HL-60 (cell line): ENCODE measurements around the gene RLN1.
"Not testable (repeated sequence)": the region's sequence is repeated elsewhere in the genome, so short reads cannot be mapped to it uniquely, and the experiment has no call there.

ENCODE experiments used
- DNase-seq, 2 experiments: peaks; one replicate each; pipeline ENCODE4 v3.0.0-alpha.2; 2010 to 2020; ENCODE audit warnings: low read depth in 1 of 2, low spot score in 1 of 2
- H3K27ac ChIP-seq: fragments of 250-450 bp; sonication (Bioruptor Pico); replicated peaks from 2 replicates; pipeline ENCODE4 v1.5.1; 2020; ENCODE audit warnings: mild to moderate bottlenecking, moderate library complexity
- H3K27me3 ChIP-seq: fragments of 250-450 bp; sonication (Bioruptor Pico); 2 replicates; pipeline ENCODE4 v1.5.1; 2021; ENCODE audit warnings: mild to moderate bottlenecking, moderate library complexity; ENCODE audit not compliant: insufficient read depth, poor library complexity, severe bottlenecking
- H3K4me3 ChIP-seq: replicated peaks from 2 replicates; pipeline ENCODE4 v1.5.1; 2011; ENCODE audit warnings: mild to moderate bottlenecking, control low read depth, low read length; ENCODE audit not compliant: insufficient read depth
- GABPA ChIP-seq: IDR thresholded peaks from 2 replicates; pipeline ENCODE4 v1.6.1; 2012; ENCODE audit warnings: low read depth
- POLR2AphosphoS5 ChIP-seq: IDR thresholded peaks from 2 replicates; pipeline ENCODE4 v1.6.1; 2012; ENCODE audit warnings: low read depth
- SPI1 ChIP-seq: IDR thresholded peaks from 2 replicates; pipeline ENCODE4 v1.6.1; 2012; ENCODE audit warnings: low read depth, mild to moderate bottlenecking, borderline replicate concordance
- TF ChIP-seq, protein P1 (sequence below): IDR thresholded peaks from one replicate; pipeline ENCODE4 v1.5.1; 2011; ENCODE audit warnings: low read length, control low read depth, inconsistent platforms; ENCODE audit not compliant: insufficient read depth
- TF ChIP-seq, protein P2 (sequence below): IDR thresholded peaks from 2 replicates; pipeline ENCODE4 v1.6.1; 2012; ENCODE audit warnings: low read depth; ENCODE audit not compliant: insufficient replicate concordance

Gene RLN1

DNA sequence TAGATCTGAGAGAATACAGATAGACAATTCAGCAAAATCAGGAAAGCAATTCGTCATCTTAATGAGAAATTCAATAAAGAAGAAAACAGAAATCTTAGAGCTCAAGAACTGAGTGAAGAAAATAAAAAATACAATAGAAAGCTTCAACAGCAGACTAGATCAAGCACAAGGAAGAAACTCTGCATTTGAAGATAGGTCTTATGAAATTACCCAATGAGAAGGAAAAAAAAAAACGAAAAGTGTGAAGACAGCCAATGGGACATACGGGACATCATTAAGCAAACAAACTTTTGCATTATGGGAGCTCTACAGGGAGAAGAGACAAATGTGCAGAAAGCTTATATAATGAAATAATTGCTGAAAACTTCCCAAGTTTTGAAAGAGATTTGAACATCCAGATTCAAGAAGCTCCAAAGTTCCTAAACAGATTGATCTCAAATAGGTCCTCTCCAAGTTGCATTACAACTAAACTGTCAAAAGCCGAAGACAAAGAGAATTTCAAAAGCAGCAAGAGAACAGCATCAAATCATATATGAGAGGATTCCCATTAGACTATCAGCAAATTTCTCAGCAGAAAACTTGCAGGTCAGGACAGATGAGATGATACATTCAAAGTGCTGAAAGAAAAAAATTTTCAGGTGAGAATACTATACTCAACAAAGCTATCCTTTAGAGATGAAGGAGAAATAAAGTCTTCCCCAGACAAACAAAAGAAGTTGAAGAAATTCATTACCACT, 24.3 kb downstream of the RLN1 start:
- TF ChIP-seq GABPA, result no peak
- TF ChIP-seq SPI1, result no peak
- TF ChIP-seq, protein P1, sequence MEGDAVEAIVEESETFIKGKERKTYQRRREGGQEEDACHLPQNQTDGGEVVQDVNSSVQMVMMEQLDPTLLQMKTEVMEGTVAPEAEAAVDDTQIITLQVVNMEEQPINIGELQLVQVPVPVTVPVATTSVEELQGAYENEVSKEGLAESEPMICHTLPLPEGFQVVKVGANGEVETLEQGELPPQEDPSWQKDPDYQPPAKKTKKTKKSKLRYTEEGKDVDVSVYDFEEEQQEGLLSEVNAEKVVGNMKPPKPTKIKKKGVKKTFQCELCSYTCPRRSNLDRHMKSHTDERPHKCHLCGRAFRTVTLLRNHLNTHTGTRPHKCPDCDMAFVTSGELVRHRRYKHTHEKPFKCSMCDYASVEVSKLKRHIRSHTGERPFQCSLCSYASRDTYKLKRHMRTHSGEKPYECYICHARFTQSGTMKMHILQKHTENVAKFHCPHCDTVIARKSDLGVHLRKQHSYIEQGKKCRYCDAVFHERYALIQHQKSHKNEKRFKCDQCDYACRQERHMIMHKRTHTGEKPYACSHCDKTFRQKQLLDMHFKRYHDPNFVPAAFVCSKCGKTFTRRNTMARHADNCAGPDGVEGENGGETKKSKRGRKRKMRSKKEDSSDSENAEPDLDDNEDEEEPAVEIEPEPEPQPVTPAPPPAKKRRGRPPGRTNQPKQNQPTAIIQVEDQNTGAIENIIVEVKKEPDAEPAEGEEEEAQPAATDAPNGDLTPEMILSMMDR, result no peak
- no peak for TF ChIP-seq POLR2AphosphoS5
- TF ChIP-seq, protein P2, sequence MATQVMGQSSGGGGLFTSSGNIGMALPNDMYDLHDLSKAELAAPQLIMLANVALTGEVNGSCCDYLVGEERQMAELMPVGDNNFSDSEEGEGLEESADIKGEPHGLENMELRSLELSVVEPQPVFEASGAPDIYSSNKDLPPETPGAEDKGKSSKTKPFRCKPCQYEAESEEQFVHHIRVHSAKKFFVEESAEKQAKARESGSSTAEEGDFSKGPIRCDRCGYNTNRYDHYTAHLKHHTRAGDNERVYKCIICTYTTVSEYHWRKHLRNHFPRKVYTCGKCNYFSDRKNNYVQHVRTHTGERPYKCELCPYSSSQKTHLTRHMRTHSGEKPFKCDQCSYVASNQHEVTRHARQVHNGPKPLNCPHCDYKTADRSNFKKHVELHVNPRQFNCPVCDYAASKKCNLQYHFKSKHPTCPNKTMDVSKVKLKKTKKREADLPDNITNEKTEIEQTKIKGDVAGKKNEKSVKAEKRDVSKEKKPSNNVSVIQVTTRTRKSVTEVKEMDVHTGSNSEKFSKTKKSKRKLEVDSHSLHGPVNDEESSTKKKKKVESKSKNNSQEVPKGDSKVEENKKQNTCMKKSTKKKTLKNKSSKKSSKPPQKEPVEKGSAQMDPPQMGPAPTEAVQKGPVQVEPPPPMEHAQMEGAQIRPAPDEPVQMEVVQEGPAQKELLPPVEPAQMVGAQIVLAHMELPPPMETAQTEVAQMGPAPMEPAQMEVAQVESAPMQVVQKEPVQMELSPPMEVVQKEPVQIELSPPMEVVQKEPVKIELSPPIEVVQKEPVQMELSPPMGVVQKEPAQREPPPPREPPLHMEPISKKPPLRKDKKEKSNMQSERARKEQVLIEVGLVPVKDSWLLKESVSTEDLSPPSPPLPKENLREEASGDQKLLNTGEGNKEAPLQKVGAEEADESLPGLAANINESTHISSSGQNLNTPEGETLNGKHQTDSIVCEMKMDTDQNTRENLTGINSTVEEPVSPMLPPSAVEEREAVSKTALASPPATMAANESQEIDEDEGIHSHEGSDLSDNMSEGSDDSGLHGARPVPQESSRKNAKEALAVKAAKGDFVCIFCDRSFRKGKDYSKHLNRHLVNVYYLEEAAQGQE, result no peak
- no peaks in the 10 kb centered on the region for H3K27me3 ChIP-seq
- H3K27ac ChIP-seq, result no peak overlapping the region
- no peak overlapping the region for H3K4me3 ChIP-seq
- DNase-seq, result no peak

DNA sequence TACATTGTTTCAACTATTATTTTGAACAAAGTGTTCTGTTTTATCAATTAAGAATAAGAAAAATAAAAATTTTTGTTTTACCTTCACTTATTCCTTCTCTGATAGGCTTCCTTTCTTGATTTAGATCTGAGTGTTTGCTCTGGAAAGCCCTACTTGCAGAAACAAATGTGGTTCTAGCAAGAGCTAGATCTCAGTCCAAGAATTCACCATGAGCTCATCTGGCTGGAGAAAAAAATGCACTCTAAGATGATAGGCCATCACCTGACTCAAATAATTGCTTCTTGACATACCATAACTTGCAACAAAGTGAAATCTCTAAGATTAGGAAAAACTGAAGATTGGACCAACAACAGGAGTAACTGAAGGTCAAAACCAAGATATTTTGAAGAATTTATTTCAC, 28.8 kb downstream of the RLN1 start:
- Histone ChIP-seq H3K27ac (no peak overlapping the region), H3K4me3 (no peak overlapping the region), H3K27me3 (no peaks in the 10 kb centered on the region)
- no peak for TF ChIP-seq POLR2AphosphoS5
- TF ChIP-seq GABPA, result no peak
- TF ChIP-seq, protein P2, result no peak
- TF ChIP-seq SPI1, result no peak
- TF ChIP-seq, protein P1, result no peak
- DNase-seq, result no peak

DNA sequence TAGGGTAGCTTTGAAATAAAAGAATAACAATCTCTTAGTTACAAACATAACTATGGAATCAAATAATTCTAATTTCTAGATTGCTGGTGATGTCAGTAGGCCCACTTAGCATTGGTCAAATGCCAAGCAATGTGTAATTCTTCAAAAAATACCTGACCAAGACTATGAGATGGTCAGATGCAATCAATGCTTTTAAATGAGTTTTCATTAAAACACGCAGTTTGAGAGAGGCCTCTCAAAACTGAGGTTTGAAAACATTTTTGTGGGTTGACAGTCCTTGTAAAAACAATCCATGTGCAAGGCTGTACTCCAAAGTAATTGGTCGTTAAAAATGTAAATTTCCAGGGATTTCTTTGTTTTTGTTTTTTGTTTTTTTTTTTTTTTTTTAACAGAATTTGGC, 33.9 kb downstream of the RLN1 start:
- no peak for DNase-seq
- peaks cover 3% of the 10 kb centered on the region for H3K27me3 ChIP-seq
- TF ChIP-seq SPI1 (no peak), POLR2AphosphoS5 (no peak), GABPA (no peak)
- TF ChIP-seq, protein P2, result no peak
- TF ChIP-seq, protein P1, result no peak
- H3K4me3 ChIP-seq, result no peak overlapping the region
- H3K27ac ChIP-seq, result no peak overlapping the region

DNA sequence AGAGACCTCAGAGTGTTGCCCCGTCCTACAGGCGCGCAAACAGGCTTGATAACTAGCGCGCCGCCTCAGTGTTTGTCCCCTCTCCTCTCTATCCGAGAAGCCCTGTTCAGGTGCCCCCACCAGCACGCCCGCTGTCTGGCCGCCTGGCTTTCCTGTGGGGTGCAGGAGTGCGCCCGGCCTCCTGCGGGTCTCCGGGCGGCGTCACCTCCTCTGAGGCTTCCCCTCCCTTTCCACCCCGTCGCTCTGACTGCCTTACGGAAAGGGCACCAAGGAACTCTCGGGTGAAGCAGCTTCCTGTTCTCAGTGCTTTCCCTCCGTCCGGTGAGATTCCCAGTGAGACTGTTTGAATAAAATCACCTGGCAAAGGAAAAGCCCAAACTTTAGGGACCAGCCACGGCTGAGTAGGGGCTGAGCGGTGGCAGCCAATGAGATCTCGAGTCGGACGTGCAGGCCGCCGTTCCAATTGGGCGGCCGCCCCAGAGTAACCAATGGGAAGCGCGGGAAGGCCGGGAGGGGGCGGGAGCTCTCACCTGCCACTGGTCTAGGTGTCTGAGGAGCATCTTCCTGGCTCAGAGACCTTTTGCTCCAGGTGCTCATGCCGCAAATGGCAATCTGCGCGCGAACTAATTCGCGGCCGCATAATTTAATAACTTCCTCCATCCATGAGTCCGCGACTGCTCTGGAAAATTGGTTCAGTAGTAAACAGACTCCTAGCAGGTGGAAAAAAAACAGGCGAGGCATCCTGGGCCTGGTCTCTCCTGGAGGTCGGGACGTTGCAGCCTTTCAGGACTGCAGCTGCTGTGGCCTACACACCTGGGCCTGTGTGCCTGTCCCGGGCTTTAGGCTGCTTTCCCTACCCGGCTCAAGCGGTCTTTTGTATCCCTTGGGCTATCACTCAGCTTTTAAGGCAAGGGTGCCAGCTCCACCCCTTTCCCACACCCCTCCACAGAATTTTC, 35.6 kb downstream of the RLN1 start, which contains the start of gene RLN2:
Gene RLN2 (minus strand): TSS at position 877 of the 956 bp plus-strand sequence. CDS start 136 bp downstream, at position 741.
- H3K27ac ChIP-seq, DNase-seq, H3K4me3 ChIP-seq, H3K27me3 ChIP-seq: not testable (repeated sequence)
